ENCODE measurements around the gene RGL4. TPM values are rescaled to one million over a fixed set of nuclear protein-coding genes. Genes with fewer than 3 reads are reported as not detected.

RGL4 gene
- total and polyA plus RNA-seq, 2 of the 8 experiments (the other 6 are each of a cell fraction or from before 2014, with no cell fraction given) = not detected

DNA sequence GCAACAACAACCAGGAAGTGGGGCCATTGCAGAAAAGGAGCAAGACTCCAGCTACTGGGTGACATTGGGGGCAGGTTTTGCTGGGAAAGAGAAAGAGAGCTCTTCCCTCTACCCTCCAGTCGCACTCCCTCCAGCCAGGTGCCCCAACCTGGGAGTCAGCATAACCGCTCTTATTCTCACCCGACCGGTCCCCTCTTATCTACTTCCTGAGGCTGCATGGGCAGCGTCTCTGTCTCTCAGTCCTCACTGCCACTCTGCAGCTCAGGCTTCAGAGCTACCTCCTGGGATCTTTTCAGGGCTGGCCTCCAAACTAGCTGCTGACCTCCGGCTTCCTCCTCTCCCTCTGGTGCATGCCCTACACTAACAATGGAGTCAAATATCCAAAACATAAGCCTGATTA is 55.0 kb downstream of the RGL4 start:
- Histone ChIP-seq H2BK20ac (ENCODE audit: low read length) (no peak overlapping the region), H3K36me3 (ENCODE audit: control insufficient read depth in 2 of 4, insufficient read depth in 4 of 4, low read length in 3 of 4) (peaks cover 0 to 9% (median 2%) of the 10 kb centered on the region in 4 experiments; a peak in 3 of 8 replicates), H3K18ac (ENCODE audit: extremely low read depth, low read length) (no peak overlapping the region), H4K8ac (ENCODE audit: extremely low read depth, insufficient read depth, low read length) (no peak overlapping the region), H3K56ac (replicated peaks; ENCODE audit: insufficient read length, low read depth, low read length) (no peak overlapping the region), H3K4ac (replicated peaks; ENCODE audit: insufficient read length, low read depth, low read length) (no peak overlapping the region), H3K9ac (replicated peaks in 1 of 4; ENCODE audit: extremely low read depth in 1 of 4, low read depth in 3 of 4, low read length in 3 of 4) (no peak overlapping the region), H2AFZ (ENCODE audit: low read length) (no peak overlapping the region), H3K4me3 (ENCODE audit: extremely low read depth in 1 of 4, insufficient read depth in 2 of 4, low read depth in 3 of 4, low read length in 4 of 4) (no peak overlapping the region), H3K9me3 (ENCODE audit: insufficient read depth in 2 of 2, low read depth in 1 of 2, low read length in 1 of 2) (no peaks in the 10 kb centered on the region), H4K91ac (replicated peaks; ENCODE audit: insufficient read length, low read length) (no peak overlapping the region), H2AK5ac (ENCODE audit: low read depth, low read length) (no peak overlapping the region), H3K23ac (ENCODE audit: insufficient read length) (no peak overlapping the region), H2BK5ac (ENCODE audit: low read depth, low read length) (no peak overlapping the region), H3K27me3 (replicated peaks in 1 of 4; ENCODE audit: control insufficient read depth in 3 of 4, extremely low read depth in 1 of 4, insufficient read depth in 3 of 4, low read length in 3 of 4) (no peaks in the 10 kb centered on the region), H3K79me1 (ENCODE audit: low read depth, low read length) (no peaks in the 10 kb centered on the region), H3K4me1 (replicated peaks in 1 of 4; ENCODE audit: control insufficient read depth in 3 of 4, insufficient read depth in 4 of 4, low read length in 3 of 4) (peaks cover 0 to 2% (median 0%) of the 10 kb centered on the region in 4 experiments; a peak in 2 of 7 replicates), H3K79me2 (ENCODE audit: control insufficient read depth in 1 of 2, insufficient read depth in 2 of 2, low read length in 2 of 2) (no peaks in the 10 kb centered on the region), H3K14ac (ENCODE audit: insufficient read length) (no peak overlapping the region), H3K4me2 (ENCODE audit: insufficient read depth in 1 of 2, low read depth in 2 of 2, low read length in 2 of 2) (no peak overlapping the region), H4K20me1 (replicated peaks in 1 of 2; ENCODE audit: control insufficient read depth in 1 of 2, insufficient read depth in 2 of 2, low read length in 2 of 2) (peaks cover 0 to 5% of the 10 kb centered on the region in 2 experiments), H3K27ac (ENCODE audit: low read depth, low read length) (no peak overlapping the region), H2BK120ac (replicated peaks; ENCODE audit: low read depth, low read length) (no peak overlapping the region), H2BK15ac (ENCODE audit: low read length) (no peak overlapping the region), H2BK12ac (ENCODE audit: low read depth, low read length) (no peak overlapping the region), H3K23me2 (ENCODE audit: low read depth, low read length) (peaks cover 8% of the 10 kb centered on the region; the same call in 1 of the 2 replicates), H4K5ac (ENCODE audit: insufficient read length, low read depth, low read length) (no peak overlapping the region)
- ChIA-PET CTCF (ENCODE audit: partially characterized antibody) (interaction anchor here (0.7 to 1.2 kb wide), 2 partner anchors 24 to 29 kb away, joined by 3 to 4 read pairs; no protein-coding TSS in a partner anchor), POLR2A (ENCODE audit: partially characterized antibody) (interaction anchor here (1.2 to 1.6 kb wide), 2 partner anchors 13 to 15 kb away, joined by 3 read pairs; no protein-coding TSS in a partner anchor)
- FAIRE-seq (no peak), DNase-seq (ENCODE audit: low read depth in 1 of 2, low spot score in 2 of 2) (no peak)
- 92% methylated on average over 6 of the region's 6 CpGs; no CpG with 5 or more reads in 1 of the 2 experiments for whole genome bisulfite sequencing, 2 experiments (ENCODE audit: extremely low coverage in 1 of 2, insufficient coverage in 1 of 2, insufficient read length in 1 of 2, insufficient replicate concordance in 2 of 2, low coverage in 1 of 2, low lambda C conversion rate in 2 of 2, missing lambda C conversion rate in 1 of 2)
- TF ChIP-seq TEAD4 (IDR thresholded peaks at IDR 0.05; ENCODE audit: low read depth, low read length) (no peak), MAFK (IDR thresholded peaks at IDR 0.05; ENCODE audit: low read depth, low read length) (no peak), NANOG (IDR thresholded peaks at IDR 0.05; ENCODE audit: insufficient read depth, low read depth, low read length, poor library complexity, severe bottlenecking) (no peak), EP300 (IDR thresholded peaks at IDR 0.05; ENCODE audit: borderline replicate concordance in 1 of 2, low read depth in 2 of 2, low read length in 2 of 2) (no peak), RBBP5 (IDR thresholded peaks at IDR 0.05; ENCODE audit: borderline replicate concordance, low read depth, low read length) (no peak), CREB1 (IDR thresholded peaks at IDR 0.05) (no peak), TBP (IDR thresholded peaks at IDR 0.05; ENCODE audit: low read depth, low read length) (no peak), GTF2F1 (IDR thresholded peaks at IDR 0.05; ENCODE audit: borderline replicate concordance, low read depth, low read length) (no peak), TCF12 (IDR thresholded peaks at IDR 0.05; ENCODE audit: low read depth, low read length) (no peak), CTBP2 (IDR thresholded peaks at IDR 0.05; ENCODE audit: borderline replicate concordance, insufficient read depth, insufficient read length, low read length) (no peak), SP4 (IDR thresholded peaks at IDR 0.05; ENCODE audit: low read length) (no peak), KDM1A (IDR thresholded peaks at IDR 0.05; ENCODE audit: borderline replicate concordance, low read length) (no peak), SIRT6 (IDR thresholded peaks at IDR 0.05; ENCODE audit: low read length) (no peak)
- TF ChIP-seq, protein P1, sequence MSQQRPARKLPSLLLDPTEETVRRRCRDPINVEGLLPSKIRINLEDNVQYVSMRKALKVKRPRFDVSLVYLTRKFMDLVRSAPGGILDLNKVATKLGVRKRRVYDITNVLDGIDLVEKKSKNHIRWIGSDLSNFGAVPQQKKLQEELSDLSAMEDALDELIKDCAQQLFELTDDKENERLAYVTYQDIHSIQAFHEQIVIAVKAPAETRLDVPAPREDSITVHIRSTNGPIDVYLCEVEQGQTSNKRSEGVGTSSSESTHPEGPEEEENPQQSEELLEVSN (IDR thresholded peaks at IDR 0.05) = no peak

All from H1 (cell line).